Pancreas (tissue), 10 donors: ENCODE measurements around the gene TMEM252. TPM values are rescaled to one million over a fixed set of nuclear protein-coding genes. Genes with fewer than 3 reads are reported as not detected.

Source experiments
- ATAC-seq, 4 donors: fragments of 200-7000 bp; cut with Tn5 transposase; one replicate each; pipeline versions ENCODE4 v1.8.0 to v1.9.1; 2020; ENCODE audit warnings: mild to moderate bottlenecking in 4 of 4, moderate library complexity in 4 of 4
- DNase-seq, 6 donors: peaks; one replicate each; pipeline ENCODE4 v3.0.0-alpha.2; 2020
- FAIRE-seq: peaks from 2 replicates; lab custom pipeline; 2012; peaks lifted over from hg19 to GRCh38; lab: Jason Lieb, UNC
- H3K27ac ChIP-seq, 4 donors: fragments of 200-600 bp; sonication (generic); 1 replicate in 3 of 4; 2 replicates in 1 of 4; pipeline versions ENCODE4 v1.5.0 to v1.8.0; 2020
- H3K27me3 ChIP-seq, 4 donors: fragments of 200-600 bp; one replicate each; pipeline ENCODE4 v1.8.0; 2021
- H3K36me3 ChIP-seq, 3 donors: fragments of 200-600 bp; sonication (generic) in 1 of 3; one replicate each; pipeline versions ENCODE4 v1.5.0 to v1.8.0; 2020 to 2021
- H3K4me1 ChIP-seq, 3 donors: fragments of 200-600 bp; one replicate each; pipeline ENCODE4 v1.8.0; 2021
- H3K4me3 ChIP-seq, 4 donors: fragments of 200-600 bp; sonication (generic) in 2 of 4; one replicate each; pipeline versions ENCODE4 v1.5.0 to v1.8.0; 2020 to 2021
- H3K9me3 ChIP-seq, 4 donors: fragments of 200-600 bp; one replicate each; pipeline ENCODE4 v1.8.0; 2021
- CTCF ChIP-seq, 4 donors: fragments of 200-600 bp; sonication (generic) in 3 of 4; IDR thresholded peaks; one replicate each; pipeline versions ENCODE4 v1.5.0 to v1.8.0; 2021; ENCODE audit warnings: antibody characterized with exemption in 4 of 4
- WGBS, 2 donors: extraction: QIAGEN DNeasy Blood & Tissue Kit; methylation state at CpG; one replicate each; pipeline ENCODE4 v1.1.7; 2013; 5-methylcytosine and 5-hydroxymethylcytosine counted together
- intact Hi-C, 3 donors: fragments of 100-400 bp; cut with DNase I; formaldehyde crosslinking; loops; one replicate each; pipeline versions ENCODE4 v1.11.1 to v1.14.2; 2022
- polyA plus RNA-seq, 2 donors: library from polyadenylated mRNA; stranded (reverse); fragments of 200-250 nt; gene quantifications; one replicate each; pipeline ENCODE4 v1.2.3, GENCODE V29; 2013
- total RNA-seq, 6 donors: library from RNA; stranded (reverse); fragmentation: NEBNext Ultra II Directional in 4 of 6; extraction: Animal tissue kit (Norgen Biotek cat#: 25700) in 4 of 6; gene quantifications; one replicate each; pipeline versions ENCODE4 v1.2.1 to v1.2.4, GENCODE V29; 2021 to 2023
- donor health status: healthy with polysubstance abuse.
- donor health status: DM: no; HTN: no; CAD: no; lungs with moderate emphysema.
- donor health status: DM: no; HTN: no; CAD: no.
- donor health status: control.
- donor health status: control.
- donor health status: Bipolar disorder and iron deficiency.
- donor health status: DM: yes; HTN: yes; CAD: no.
- donor health status: DM: no; HTN: no; CAD: no.
- donor health status: DM: no; HTN: no; CAD: no.
- donor health status: DM: yes; HTN: yes; CAD: no.

The TMEM252 gene
- total and polyA plus RNA-seq, 8 donors = not detected

GRCh38 chr9:68562461-68562860, 21.8 kb upstream of the TMEM252 start:
- H3K27ac ChIP-seq = no peak overlapping the region
- WGBS, 2 donors = 49 to 51% methylated on average over 2 of the region's 2 CpGs
- FAIRE-seq = no peak

GRCh38 chr9:68560071-68560844, 19.6 kb upstream of the TMEM252 start:
- Histone ChIP-seq H3K4me3 (no peak overlapping the region), H3K27ac (no peak overlapping the region), H3K27me3 (no peaks in the 10 kb centered on the region), H3K4me1 (no peaks in the 10 kb centered on the region), H3K9me3 (no peaks in the 10 kb centered on the region), H3K36me3 (no peaks in the 10 kb centered on the region)
- peak in 3 of 4 donors; percentile 18 to 29 (median 19) for TF ChIP-seq CTCF (IDR thresholded peaks at IDR 0.05)
- DNase-seq (peak in 5 of 6 donors; percentile 15 to 61 (median 37)), ATAC-seq (peak in 3 of 4 donors; percentile 64 to 84 (median 71)), FAIRE-seq (no peak)
- 52% methylated on average over 14 of the region's 14 CpGs for WGBS, 2 donors
- intact Hi-C loops = no loop called here

More at GRCh38 chr9:68562461-68562860, 21.8 kb upstream of the TMEM252 start:
- Histone ChIP-seq H3K36me3 (no peaks in the 10 kb centered on the region), H3K4me1 (no peaks in the 10 kb centered on the region), H3K9me3 (no peaks in the 10 kb centered on the region), H3K4me3 (no peak overlapping the region), H3K27me3 (no peaks in the 10 kb centered on the region)
- no peak for TF ChIP-seq CTCF (IDR thresholded peaks at IDR 0.05)
- no peak for DNase-seq
- ATAC-seq = no peak
- intact Hi-C loops = no loop called here

GRCh38 chr9:68558545-68558944, 17.9 kb upstream of the TMEM252 start:
- Histone ChIP-seq H3K36me3 (no peaks in the 10 kb centered on the region), H3K4me3 (no peak overlapping the region), H3K27ac (no peak overlapping the region), H3K9me3 (no peaks in the 10 kb centered on the region), H3K4me1 (no peaks in the 10 kb centered on the region), H3K27me3 (no peaks in the 10 kb centered on the region)
- no peak for DNase-seq
- no peak for TF ChIP-seq CTCF (IDR thresholded peaks at IDR 0.05)
- 67 to 74% methylated on average over 5 of the region's 5 CpGs for WGBS, 2 donors
- intact Hi-C loops = no loop called here
- no peak for FAIRE-seq
- ATAC-seq = no peak

GRCh38 chr9:68555437-68556150, 14.9 kb upstream of the TMEM252 start:
- intact Hi-C loops = no loop called here
- Histone ChIP-seq H3K36me3 (no peaks in the 10 kb centered on the region), H3K9me3 (no peaks in the 10 kb centered on the region), H3K27me3 (no peaks in the 10 kb centered on the region), H3K27ac (no peak overlapping the region), H3K4me3 (no peak overlapping the region), H3K4me1 (no peaks in the 10 kb centered on the region)
- FAIRE-seq (no peak), DNase-seq (no peak), ATAC-seq (no peak)
- 43 to 83% methylated on average over 1 of the region's 1 CpG for WGBS, 2 donors
- no peak for TF ChIP-seq CTCF (IDR thresholded peaks at IDR 0.05)
